H9 (cell line): ENCODE measurements around the gene SERPINB8. TPM values are rescaled to one million over a fixed set of nuclear protein-coding genes. Genes with fewer than 3 reads are reported as not detected.

Experiments
- DNase-seq: peaks from one replicate; pipeline ENCODE4 v3.0.0-alpha.2; 2017
- H2AFZ ChIP-seq: one replicate; pipeline ENCODE4 v1.6.1; 2013; ENCODE audit warnings: mild to moderate bottlenecking, low read length, control low read depth, moderate library complexity
- H2AK5ac ChIP-seq: 2 replicates; pipeline ENCODE4 v1.6.1; 2013; ENCODE audit warnings: low read length, control low read depth, mixed read lengths; ENCODE audit not compliant: insufficient read length
- H2BK120ac ChIP-seq: one replicate; pipeline ENCODE4 v1.6.1; 2013; ENCODE audit warnings: low read depth, mild to moderate bottlenecking, low read length, control low read depth, inconsistent platforms; ENCODE audit not compliant: poor library complexity, severe bottlenecking
- H2BK12ac ChIP-seq: 2 replicates; pipeline ENCODE4 v1.6.1; 2013; ENCODE audit warnings: low read length, control low read depth, mixed read lengths, low read depth; ENCODE audit not compliant: insufficient read length
- H2BK15ac ChIP-seq: 2 replicates; pipeline ENCODE4 v1.6.1; 2013; ENCODE audit warnings: low read depth, low read length, control low read depth
- H2BK20ac ChIP-seq: one replicate; pipeline ENCODE4 v1.6.1; 2013; ENCODE audit warnings: low read depth, mild to moderate bottlenecking, low read length, control low read depth, inconsistent platforms; ENCODE audit not compliant: poor library complexity, severe bottlenecking
- H2BK5ac ChIP-seq: 2 replicates; pipeline ENCODE4 v1.6.1; 2013; ENCODE audit warnings: low read length, control low read depth, mixed read lengths; ENCODE audit not compliant: insufficient read length
- H3K14ac ChIP-seq: 2 replicates; pipeline ENCODE4 v1.6.1; 2013; ENCODE audit warnings: low read length, control low read depth; ENCODE audit not compliant: insufficient read depth
- H3K18ac ChIP-seq: 2 replicates; pipeline ENCODE4 v1.6.1; 2013; ENCODE audit warnings: low read depth, mild to moderate bottlenecking, mixed read lengths, low read length, control low read depth; ENCODE audit not compliant: insufficient read length
- H3K23ac ChIP-seq: 2 replicates; pipeline ENCODE4 v1.6.1; 2013; ENCODE audit warnings: low read length, control low read depth, mixed read lengths, low read depth; ENCODE audit not compliant: insufficient read length
- H3K23me2 ChIP-seq: 2 replicates; pipeline ENCODE4 v1.6.1; 2013; ENCODE audit warnings: low read depth, mild to moderate bottlenecking, mixed read lengths, low read length, control low read depth; ENCODE audit not compliant: insufficient read length, poor library complexity, severe bottlenecking
- H3K27ac ChIP-seq: 2 replicates; pipeline ENCODE4 v1.5.1; 2013; ENCODE audit warnings: low read length, control low read depth, mixed read lengths, low read depth; ENCODE audit not compliant: insufficient read length
- H3K27me3 ChIP-seq: 2 replicates; pipeline ENCODE4 v1.6.1; 2013; ENCODE audit warnings: low read length, control low read depth, inconsistent platforms; ENCODE audit not compliant: insufficient read depth
- H3K4ac ChIP-seq: 2 replicates; pipeline ENCODE4 v1.6.1; 2013; ENCODE audit warnings: low read depth, mild to moderate bottlenecking, control low read depth, inconsistent platforms, low read length, moderate library complexity
- H3K4me1 ChIP-seq: 2 replicates; pipeline ENCODE4 v1.6.1; 2013; ENCODE audit warnings: low read length, control low read depth, inconsistent platforms; ENCODE audit not compliant: insufficient read depth
- H3K4me2 ChIP-seq: 2 replicates; pipeline ENCODE4 v1.6.1; 2013; ENCODE audit warnings: low read length, control low read depth, mixed read lengths; ENCODE audit not compliant: insufficient read length, insufficient read depth
- H3K56ac ChIP-seq: 2 replicates; pipeline ENCODE4 v1.6.1; 2013; ENCODE audit warnings: low read depth, mild to moderate bottlenecking, mixed read lengths, low read length, control low read depth; ENCODE audit not compliant: insufficient read length
- H3K79me1 ChIP-seq: 2 replicates; pipeline ENCODE4 v1.6.1; 2013; ENCODE audit warnings: low read depth, mild to moderate bottlenecking, moderate library complexity, low read length, control low read depth, inconsistent platforms; ENCODE audit not compliant: insufficient read depth, poor library complexity, severe bottlenecking
- H3K79me2 ChIP-seq: 2 replicates; pipeline ENCODE4 v1.6.1; 2013; ENCODE audit warnings: low read length, control low read depth, inconsistent platforms; ENCODE audit not compliant: insufficient read depth
- H3K9ac ChIP-seq: 2 replicates; pipeline ENCODE4 v1.6.1; 2013; ENCODE audit warnings: low read length, control low read depth, mixed read lengths; ENCODE audit not compliant: insufficient read length; ENCODE audit errors: extremely low read depth
- H3K9me3 ChIP-seq: one replicate; pipeline ENCODE4 v1.6.1; 2013; ENCODE audit warnings: low read depth, low read length, inconsistent platforms; ENCODE audit not compliant: control insufficient read depth
- H3T11ph ChIP-seq: one replicate; pipeline ENCODE4 v1.6.1; 2013; ENCODE audit warnings: mild to moderate bottlenecking, low read length, control low read depth, inconsistent platforms
- H4K20me1 ChIP-seq: one replicate; pipeline ENCODE4 v1.6.1; 2013; ENCODE audit not compliant: control insufficient read depth, insufficient read length, insufficient read depth
- H4K5ac ChIP-seq: 2 replicates; pipeline ENCODE4 v1.6.1; 2013; ENCODE audit warnings: low read depth, mild to moderate bottlenecking, mixed read lengths, low read length, control low read depth; ENCODE audit not compliant: insufficient read length
- H4K8ac ChIP-seq: replicated peaks from 2 replicates; pipeline ENCODE4 v1.6.1; 2013; ENCODE audit warnings: low read length, control low read depth, mixed read lengths, low read depth; ENCODE audit not compliant: insufficient read length
- H4K91ac ChIP-seq: 2 replicates; pipeline ENCODE4 v1.6.1; 2013; ENCODE audit warnings: low read depth, mild to moderate bottlenecking, moderate library complexity, mixed read lengths, low read length, control low read depth; ENCODE audit not compliant: insufficient read length
- H3K27ac Mint-ChIP-seq, 3 experiments: 2 replicates in 2 of 3; 3 replicates in 1 of 3; pipeline ENCODE4 v1.8.0; 2020 to 2021; ENCODE audit warnings: mixed read lengths in 3 of 3, mild to moderate bottlenecking in 1 of 3, moderate library complexity in 1 of 3
- H3K27me3 Mint-ChIP-seq: 2 replicates; pipeline ENCODE4 v1.8.0; 2021; ENCODE audit warnings: low read depth, mild to moderate bottlenecking, moderate library complexity, mixed read lengths
- H3K36me3 Mint-ChIP-seq, 3 experiments: 2 replicates in 2 of 3; 3 replicates in 1 of 3; pipeline ENCODE4 v1.8.0; 2020 to 2021; ENCODE audit warnings: low read depth in 3 of 3, mixed read lengths in 3 of 3; ENCODE audit not compliant: insufficient read depth in 1 of 3
- H3K4me1 Mint-ChIP-seq, 2 experiments: 2 replicates each; pipeline ENCODE4 v1.8.0; 2020; ENCODE audit warnings: mixed read lengths in 2 of 2
- H3K4me3 Mint-ChIP-seq, 2 experiments: 2 replicates in 1 of 2; 3 replicates in 1 of 2; pipeline ENCODE4 v1.8.0; 2020 to 2021; ENCODE audit warnings: mild to moderate bottlenecking in 2 of 2, mixed read lengths in 2 of 2, moderate library complexity in 1 of 2
- H3K9me3 Mint-ChIP-seq, 2 experiments: 2 replicates in 1 of 2; 3 replicates in 1 of 2; pipeline ENCODE4 v1.8.0; 2020; ENCODE audit warnings: mild to moderate bottlenecking in 2 of 2, mixed read lengths in 2 of 2, moderate library complexity in 1 of 2
- CTCF ChIP-seq: fragments of 200-600 bp; sonication (generic); conservative IDR thresholded peaks from 3 replicates; pipeline ENCODE4 v1.8.0; 2021; ENCODE audit warnings: antibody characterized with exemption, mild to moderate bottlenecking
- WGBS: extraction: QIAGEN DNeasy Blood & Tissue Kit; methylation state at CpG from one replicate; pipeline ENCODE4 v1.1.7; 2013; ENCODE audit warnings: missing lambda C conversion rate, low lambda C conversion rate, mixed read lengths; ENCODE audit not compliant: insufficient read length; ENCODE audit errors: extremely low coverage; 5-methylcytosine and 5-hydroxymethylcytosine counted together
- total RNA-seq: library from RNA; stranded (reverse); gene quantifications from 2 replicates; pipeline ENCODE4 v1.2.1, GENCODE V29; 2021

SERPINB8 gene
- total RNA-seq, 1 experiment from 2014 or later = 2.1 TPM

- no peak overlapping the region for H3K4me2 ChIP-seq
- WGBS = no CpG with 5 or more reads among the region's 5 CpGs
- H3K14ac ChIP-seq = no peak overlapping the region
- no peaks in the 10 kb centered on the region for H4K20me1 ChIP-seq
- H2BK5ac ChIP-seq = no peak overlapping the region
- no peak overlapping the region for H4K91ac ChIP-seq
- H4K5ac ChIP-seq = no peak overlapping the region
- H3K4me1 ChIP-seq = no peaks in the 10 kb centered on the region
- no peak overlapping the region for H4K8ac ChIP-seq
- H2BK15ac ChIP-seq = no peak overlapping the region
- no peaks in the 10 kb centered on the region for H3K36me3 Mint-ChIP-seq
- no peak overlapping the region for H2AK5ac ChIP-seq
- peaks cover 6% of the 10 kb centered on the region for H3K23me2 ChIP-seq
- H3K23ac ChIP-seq = no peak overlapping the region
- H2BK20ac ChIP-seq = no peak overlapping the region
- H3K9me3 ChIP-seq = no peaks in the 10 kb centered on the region
- no peaks in the 10 kb centered on the region for H3K79me2 ChIP-seq
- peaks cover 11 to 14% of the 10 kb centered on the region in 2 experiments for H3K4me1 Mint-ChIP-seq
- no peak overlapping the region for H3K27ac Mint-ChIP-seq
- H3T11ph ChIP-seq = no peak overlapping the region
- H3K18ac ChIP-seq = no peak overlapping the region
- no peak overlapping the region for H3K9ac ChIP-seq
- H2BK120ac ChIP-seq = no peak overlapping the region
- no peak overlapping the region for H2AFZ ChIP-seq
- H3K4me3 Mint-ChIP-seq = no peak overlapping the region
- H3K56ac ChIP-seq = no peak overlapping the region
- no peaks in the 10 kb centered on the region for H3K27me3 ChIP-seq
- H3K27me3 Mint-ChIP-seq = peaks cover 7% of the 10 kb centered on the region; the same call in 1 of the 2 replicates
- no peaks in the 10 kb centered on the region for H3K79me1 ChIP-seq
- no peaks in the 10 kb centered on the region for H3K9me3 Mint-ChIP-seq
- no peak for DNase-seq
- TF ChIP-seq CTCF = no peak
- no peak overlapping the region for H3K4ac ChIP-seq
- no peak overlapping the region for H2BK12ac ChIP-seq
- no peak overlapping the region for H3K27ac ChIP-seq
Measured at GRCh38 chr18:63965716-63966330, 4.1 kb upstream of the SERPINB8 start.
